ENCODE data around the gene PHF12. TPM values are rescaled to one million over a fixed set of nuclear protein-coding genes. Genes with fewer than 3 reads are reported as not detected.

The PHF12 gene
- total and polyA plus RNA-seq, 2 donors (not counting 1 experiment from before 2014, with no cell fraction given), result 10.1 to 14.2 TPM

DNA sequence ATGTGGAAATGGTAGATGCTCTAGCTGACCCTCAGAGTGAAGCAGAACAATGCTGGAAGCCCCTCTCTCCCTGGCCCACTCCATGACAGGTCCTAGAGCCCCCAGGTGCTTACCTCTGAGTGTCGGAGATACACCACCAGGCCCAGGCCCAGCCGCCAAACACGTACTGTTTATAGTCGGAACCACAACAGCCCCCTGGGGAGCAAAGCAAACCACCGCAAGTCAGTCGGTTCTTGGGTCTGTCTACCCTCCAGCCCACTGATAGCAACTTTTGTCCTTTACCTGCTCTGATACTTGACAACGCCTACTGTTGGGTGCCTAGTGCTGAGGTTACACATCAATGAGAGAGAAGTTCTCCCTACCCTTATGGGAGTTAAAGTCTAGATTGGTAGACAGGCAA lies 62.5 kb downstream of the PHF12 start:
- H4K20me1 ChIP-seq (ENCODE audit: control insufficient read depth, extremely low read depth, insufficient read depth, low read length), result no peaks in the 10 kb centered on the region
- peaks cover 8% of the 10 kb centered on the region for H3K36me3 ChIP-seq (ENCODE audit: control insufficient read depth, insufficient read depth, low read length)
- H3K4me2 ChIP-seq (ENCODE audit: extremely low read depth, insufficient read depth, low read length), result no peak overlapping the region
- no peak overlapping the region for H3K9ac ChIP-seq (ENCODE audit: insufficient read depth, low read length)
- no peaks in the 10 kb centered on the region for H3K9me3 ChIP-seq (ENCODE audit: control insufficient read depth, insufficient read depth, low read depth, low read length)
- TF ChIP-seq, protein P1, sequence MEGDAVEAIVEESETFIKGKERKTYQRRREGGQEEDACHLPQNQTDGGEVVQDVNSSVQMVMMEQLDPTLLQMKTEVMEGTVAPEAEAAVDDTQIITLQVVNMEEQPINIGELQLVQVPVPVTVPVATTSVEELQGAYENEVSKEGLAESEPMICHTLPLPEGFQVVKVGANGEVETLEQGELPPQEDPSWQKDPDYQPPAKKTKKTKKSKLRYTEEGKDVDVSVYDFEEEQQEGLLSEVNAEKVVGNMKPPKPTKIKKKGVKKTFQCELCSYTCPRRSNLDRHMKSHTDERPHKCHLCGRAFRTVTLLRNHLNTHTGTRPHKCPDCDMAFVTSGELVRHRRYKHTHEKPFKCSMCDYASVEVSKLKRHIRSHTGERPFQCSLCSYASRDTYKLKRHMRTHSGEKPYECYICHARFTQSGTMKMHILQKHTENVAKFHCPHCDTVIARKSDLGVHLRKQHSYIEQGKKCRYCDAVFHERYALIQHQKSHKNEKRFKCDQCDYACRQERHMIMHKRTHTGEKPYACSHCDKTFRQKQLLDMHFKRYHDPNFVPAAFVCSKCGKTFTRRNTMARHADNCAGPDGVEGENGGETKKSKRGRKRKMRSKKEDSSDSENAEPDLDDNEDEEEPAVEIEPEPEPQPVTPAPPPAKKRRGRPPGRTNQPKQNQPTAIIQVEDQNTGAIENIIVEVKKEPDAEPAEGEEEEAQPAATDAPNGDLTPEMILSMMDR (conservative IDR thresholded peaks at IDR 0.05 in 1 of 2, IDR thresholded peaks at IDR 0.05 in 1 of 2; ENCODE audit: low read depth in 1 of 2, low read length in 2 of 2), result no peak
- no peak for TF ChIP-seq EZH2 (IDR thresholded peaks at IDR 0.05; ENCODE audit: low read length, missing control alignments)
- H3K27ac ChIP-seq (ENCODE audit: insufficient read depth, low read length), result no peak overlapping the region
- H3K27me3 ChIP-seq (ENCODE audit: control insufficient read depth, insufficient read depth, low read length), result no peaks in the 10 kb centered on the region
- H3K4me1 ChIP-seq (ENCODE audit: control insufficient read depth, extremely low read depth, insufficient read depth, low read length), result no peaks in the 10 kb centered on the region
- DNase-seq (ENCODE audit: low read depth in 2 of 2), result no peak
- no peak overlapping the region for H2AFZ ChIP-seq (ENCODE audit: low read length)
- H3K79me2 ChIP-seq (ENCODE audit: control insufficient read depth, insufficient read depth, low read length), result no peaks in the 10 kb centered on the region
- no peak overlapping the region for H3K4me3 ChIP-seq (replicated peaks in 1 of 4; ENCODE audit: control extremely low read depth in 1 of 4, insufficient read depth in 1 of 4, low read depth in 3 of 4, low read length in 4 of 4)

- no peak for DNase-seq (ENCODE audit: low read depth in 2 of 2)
- no peak for TF ChIP-seq EZH2 (IDR thresholded peaks at IDR 0.05; ENCODE audit: low read length, missing control alignments)
- TF ChIP-seq, protein P1 (conservative IDR thresholded peaks at IDR 0.05 in 1 of 2, IDR thresholded peaks at IDR 0.05 in 1 of 2; ENCODE audit: low read depth in 1 of 2, low read length in 2 of 2), result no peak
- no peak overlapping the region for H2AFZ ChIP-seq (ENCODE audit: low read length)
- no peak overlapping the region for H3K27ac ChIP-seq (ENCODE audit: insufficient read depth, low read length)
- no peak overlapping the region for H3K4me3 ChIP-seq (replicated peaks in 1 of 4; ENCODE audit: control extremely low read depth in 1 of 4, insufficient read depth in 1 of 4, low read depth in 3 of 4, low read length in 4 of 4)
- H3K4me2 ChIP-seq (ENCODE audit: extremely low read depth, insufficient read depth, low read length), result no peak overlapping the region
- no peaks in the 10 kb centered on the region for H3K9me3 ChIP-seq (ENCODE audit: control insufficient read depth, insufficient read depth, low read depth, low read length)
- no peaks in the 10 kb centered on the region for H3K4me1 ChIP-seq (ENCODE audit: control insufficient read depth, extremely low read depth, insufficient read depth, low read length)
- H3K27me3 ChIP-seq (ENCODE audit: control insufficient read depth, insufficient read depth, low read length), result no peaks in the 10 kb centered on the region
- no peak overlapping the region for H3K9ac ChIP-seq (ENCODE audit: insufficient read depth, low read length)
- H4K20me1 ChIP-seq (ENCODE audit: control insufficient read depth, extremely low read depth, insufficient read depth, low read length), result no peaks in the 10 kb centered on the region
- peaks cover 8% of the 10 kb centered on the region for H3K36me3 ChIP-seq (ENCODE audit: control insufficient read depth, insufficient read depth, low read length)
- no peaks in the 10 kb centered on the region for H3K79me2 ChIP-seq (ENCODE audit: control insufficient read depth, insufficient read depth, low read length)
These were observed 63.3 kb downstream of the PHF12 start for GRCh38 chr17:28887871-28888471.

DNA sequence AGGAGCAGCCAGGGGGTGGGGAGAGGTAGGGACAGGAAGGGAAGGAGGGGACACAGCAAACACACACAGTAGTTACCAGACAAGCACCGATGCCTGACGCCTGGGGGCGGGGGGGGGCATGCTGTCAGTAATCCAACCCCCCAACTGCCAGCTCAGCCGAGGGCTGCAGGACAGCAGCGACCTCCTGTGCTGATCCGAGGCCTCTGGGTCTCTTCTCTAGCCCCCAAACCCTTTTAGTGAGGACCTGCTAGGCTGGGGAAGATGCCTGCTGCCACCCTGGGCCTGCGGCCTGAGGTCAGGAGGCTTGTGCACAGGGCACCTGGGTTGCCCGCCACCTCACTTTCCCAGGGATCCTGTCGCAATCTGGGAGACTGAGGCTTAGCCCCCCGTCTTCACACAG lies 65.4 kb downstream of the PHF12 start:
- no peaks in the 10 kb centered on the region for H3K27me3 ChIP-seq (ENCODE audit: control insufficient read depth, insufficient read depth, low read length)
- H3K4me1 ChIP-seq (ENCODE audit: control insufficient read depth, extremely low read depth, insufficient read depth, low read length), result no peaks in the 10 kb centered on the region
- DNase-seq (ENCODE audit: low read depth in 2 of 2), result no peak
- no peaks in the 10 kb centered on the region for H3K79me2 ChIP-seq (ENCODE audit: control insufficient read depth, insufficient read depth, low read length)
- no peak overlapping the region for H3K9ac ChIP-seq (ENCODE audit: insufficient read depth, low read length)
- H2AFZ ChIP-seq (ENCODE audit: low read length), result no peak overlapping the region
- no peak overlapping the region for H3K27ac ChIP-seq (ENCODE audit: insufficient read depth, low read length)
- no peak overlapping the region for H3K4me2 ChIP-seq (ENCODE audit: extremely low read depth, insufficient read depth, low read length)
- no peak overlapping the region for H3K4me3 ChIP-seq (replicated peaks in 1 of 4; ENCODE audit: control extremely low read depth in 1 of 4, insufficient read depth in 1 of 4, low read depth in 3 of 4, low read length in 4 of 4)
- no peaks in the 10 kb centered on the region for H3K9me3 ChIP-seq (ENCODE audit: control insufficient read depth, insufficient read depth, low read depth, low read length)
- no peak for TF ChIP-seq EZH2 (IDR thresholded peaks at IDR 0.05; ENCODE audit: low read length, missing control alignments)
- TF ChIP-seq, protein P1 (conservative IDR thresholded peaks at IDR 0.05 in 1 of 2, IDR thresholded peaks at IDR 0.05 in 1 of 2; ENCODE audit: low read depth in 1 of 2, low read length in 2 of 2), result no peak
- peaks cover 22% of the 10 kb centered on the region for H3K36me3 ChIP-seq (ENCODE audit: control insufficient read depth, insufficient read depth, low read length)
- no peaks in the 10 kb centered on the region for H4K20me1 ChIP-seq (ENCODE audit: control insufficient read depth, extremely low read depth, insufficient read depth, low read length)
